AG10803 (cell line): ENCODE results near the gene CORO7.

Experiments
- DNase-seq: peaks from one replicate; pipeline ENCODE4 v3.0.0; 2010; ENCODE audit warnings: low read depth
- H3K4me3 ChIP-seq: 2 replicates; pipeline ENCODE4 v1.5.1; 2011; ENCODE audit warnings: mild to moderate bottlenecking, low read length, control low read depth
- CTCF ChIP-seq: conservative IDR thresholded peaks from 2 replicates; pipeline ENCODE4 v1.5.1; 2011; ENCODE audit warnings: mild to moderate bottlenecking, low read length, control low read depth, inconsistent platforms

Gene CORO7

GRCh38 chr16:4323845-4324488 lies 92.4 kb downstream of the CORO7 start:
- H3K4me3 ChIP-seq: peak overlapping the region; percentile 7; the same call in 1 of the 2 replicates
- no peak for TF ChIP-seq CTCF
- DNase-seq: peak; percentile 62

GRCh38 chr16:4323071-4323844 lies 93.1 kb downstream of the CORO7 start:
- H3K4me3 ChIP-seq: peak overlapping the region; percentile 7; the same call in 1 of the 2 replicates
- no peak for TF ChIP-seq CTCF
- DNase-seq: no peak

GRCh38 chr16:4322121-4323052 lies 94.0 kb downstream of the CORO7 start:
- no peak for DNase-seq
- H3K4me3 ChIP-seq: no peak overlapping the region
- TF ChIP-seq CTCF: no peak

- no peak for DNase-seq
- no peak overlapping the region for H3K4me3 ChIP-seq
- no peak for TF ChIP-seq CTCF
Observed at GRCh38 chr16:4321286-4322120, 94.9 kb downstream of the CORO7 start.

- DNase-seq: no peak
- no peak for TF ChIP-seq CTCF
- H3K4me3 ChIP-seq: no peak overlapping the region
Observed at GRCh38 chr16:4320571-4321137, 95.7 kb downstream of the CORO7 start.
